ENCODE measurements around the gene CDH13. TPM values are rescaled to one million over a fixed set of nuclear protein-coding genes. Genes with fewer than 3 reads are reported as not detected.

CDH13 gene
- total and polyA plus RNA-seq, 2 experiments from 2014 or later = 1.6 to 4.4 TPM

GRCh38 chr16:83699817-83700216 lies 1073.0 kb downstream of the CDH13 start:
- Mint-ChIP-seq H3K4me3 (no peak overlapping the region), H3K36me3 (ENCODE audit: low read depth) (no peaks in the 10 kb centered on the region), H3K27me3 (ENCODE audit: insufficient read depth, low read depth, poor library complexity) (peaks cover 2% of the 10 kb centered on the region), H3K27ac (no peak overlapping the region), H3K9me3 (no peaks in the 10 kb centered on the region), H3K4me1 (no peaks in the 10 kb centered on the region)
- no peaks in the 10 kb centered on the region for H3K4me1 ChIP-seq (ENCODE audit: insufficient read depth)
- H3K27ac ChIP-seq (ENCODE audit: low read depth) = no peak overlapping the region
- no peak overlapping the region for H3K4me3 ChIP-seq
- no peaks in the 10 kb centered on the region; the same call in 1 of the 2 replicates for H3K9me2 ChIP-seq (ENCODE audit: insufficient read depth)
- H4K20me1 ChIP-seq (replicated peaks; ENCODE audit: insufficient read depth) = no peaks in the 10 kb centered on the region
- H2AFZ ChIP-seq = no peak overlapping the region
- DNase-seq (ENCODE audit: low spot score) = no peak
- TF ChIP-seq REST (IDR thresholded peaks at IDR 0.05; ENCODE audit: unreplicated experiment) (no peak), ETS1 (IDR thresholded peaks at IDR 0.05) (no peak), ZNF331 (CRISPR knock-in tag; IDR thresholded peaks at IDR 0.05; ENCODE audit: low read depth) (no peak), NANOG (IDR thresholded peaks at IDR 0.05; ENCODE audit: borderline replicate concordance) (no peak), CREB1 (CRISPR knock-in tag; IDR thresholded peaks at IDR 0.05; ENCODE audit: low read depth) (no peak), EZH2 (IDR thresholded peaks at IDR 0.05; ENCODE audit: low read depth, unreplicated experiment) (no peak), POLR2AphosphoS5 (IDR thresholded peaks at IDR 0.05; ENCODE audit: low read depth) (no peak), CTCF (conservative IDR thresholded peaks at IDR 0.05; ENCODE audit: low read depth in 2 of 2) (no peak), ZNF114 (CRISPR knock-in tag; IDR thresholded peaks at IDR 0.05) (no peak)
- H3K4me2 ChIP-seq = no peak overlapping the region
- H3K27me3 ChIP-seq (ENCODE audit: insufficient read depth) = no peaks in the 10 kb centered on the region
- no peaks in the 10 kb centered on the region for H3F3A ChIP-seq (replicated peaks; ENCODE audit: low read depth)
- ATAC-seq = no peak
- no peaks in the 10 kb centered on the region for H3K79me2 ChIP-seq (replicated peaks; ENCODE audit: insufficient read depth)
- H3K36me3 ChIP-seq (ENCODE audit: insufficient read depth) = no peaks in the 10 kb centered on the region

- DNase-seq (ENCODE audit: low spot score) (no peak), ATAC-seq (no peak)
- peaks cover 3% of the 10 kb centered on the region for H3K27me3 Mint-ChIP-seq (ENCODE audit: insufficient read depth, low read depth, poor library complexity)
- no peaks in the 10 kb centered on the region for H3K4me1 ChIP-seq (ENCODE audit: insufficient read depth)
- H3K27me3 ChIP-seq (ENCODE audit: insufficient read depth) = no peaks in the 10 kb centered on the region
- H4K20me1 ChIP-seq (replicated peaks; ENCODE audit: insufficient read depth) = no peaks in the 10 kb centered on the region
- no peaks in the 10 kb centered on the region for H3K9me3 Mint-ChIP-seq
- no peak overlapping the region for H2AFZ ChIP-seq
- H3K4me3 ChIP-seq = no peak overlapping the region
- no peaks in the 10 kb centered on the region for H3K36me3 Mint-ChIP-seq (ENCODE audit: low read depth)
- H3K4me1 Mint-ChIP-seq = no peaks in the 10 kb centered on the region
- no peak overlapping the region for H3K27ac Mint-ChIP-seq
- H3K4me3 Mint-ChIP-seq = no peak overlapping the region
- H3K9me2 ChIP-seq (ENCODE audit: insufficient read depth) = peaks cover 3% of the 10 kb centered on the region; the same call in 1 of the 2 replicates
- no peak overlapping the region for H3K27ac ChIP-seq (ENCODE audit: low read depth)
- TF ChIP-seq NANOG (IDR thresholded peaks at IDR 0.05; ENCODE audit: borderline replicate concordance) (no peak), EZH2phosphoT487 (IDR thresholded peaks at IDR 0.05; ENCODE audit: unreplicated experiment) (no peak), ZNF331 (CRISPR knock-in tag; IDR thresholded peaks at IDR 0.05; ENCODE audit: low read depth) (no peak), EZH2 (IDR thresholded peaks at IDR 0.05; ENCODE audit: low read depth, unreplicated experiment) (no peak), STAT1 (IDR thresholded peaks at IDR 0.05; ENCODE audit: unreplicated experiment) (no peak), JUNB (IDR thresholded peaks at IDR 0.05; ENCODE audit: unreplicated experiment) (no peak), ETS1 (IDR thresholded peaks at IDR 0.05) (no peak)
- H3K36me3 ChIP-seq (ENCODE audit: insufficient read depth) = no peaks in the 10 kb centered on the region
- no peak overlapping the region for H3K4me2 ChIP-seq
- no peaks in the 10 kb centered on the region for H3K79me2 ChIP-seq (replicated peaks; ENCODE audit: insufficient read depth)
- no peaks in the 10 kb centered on the region for H3F3A ChIP-seq (replicated peaks; ENCODE audit: low read depth)
Measured at GRCh38 chr16:83700918-83701317, 1074.1 kb downstream of the CDH13 start.

All from GM23338 (cell line).